AG04449 (cell line): ENCODE data around the gene MYOM1.

Experiments used
- CTCF ChIA-PET: fragments of 350-600 bp; formaldehyde crosslinking; extraction: SDS; loops from one replicate; lab custom pipeline; 2021; ENCODE audit warnings: antibody characterized with exemption; lab: Yijun Ruan, JAX
- POLR2A ChIA-PET: fragments of 400-600, 350-600 bp; formaldehyde crosslinking; extraction: SDS; loops from one replicate; lab custom pipeline; 2020; ENCODE audit warnings: antibody characterized with exemption, inconsistent platforms; lab: Yijun Ruan, JAX
- DNase-seq: peaks from one replicate; pipeline ENCODE4 v3.0.0-alpha.2; 2010; ENCODE audit warnings: low read depth, low spot score
- H3K4me3 ChIP-seq: 2 replicates; pipeline ENCODE4 v1.5.1; 2011; ENCODE audit warnings: low read depth, mild to moderate bottlenecking, control low read depth, low read length
- TF ChIP-seq, protein P1 (sequence below): IDR thresholded peaks from one replicate; pipeline ENCODE4 v1.5.1; 2011; ENCODE audit warnings: mild to moderate bottlenecking, moderate library complexity, low read length, control low read depth, inconsistent platforms; ENCODE audit not compliant: insufficient read depth; ENCODE audit errors: missing control alignments

The MYOM1 gene

GRCh38 chr18:3111523-3112240, 108.1 kb downstream of the MYOM1 start:
- TF ChIP-seq, protein P1, sequence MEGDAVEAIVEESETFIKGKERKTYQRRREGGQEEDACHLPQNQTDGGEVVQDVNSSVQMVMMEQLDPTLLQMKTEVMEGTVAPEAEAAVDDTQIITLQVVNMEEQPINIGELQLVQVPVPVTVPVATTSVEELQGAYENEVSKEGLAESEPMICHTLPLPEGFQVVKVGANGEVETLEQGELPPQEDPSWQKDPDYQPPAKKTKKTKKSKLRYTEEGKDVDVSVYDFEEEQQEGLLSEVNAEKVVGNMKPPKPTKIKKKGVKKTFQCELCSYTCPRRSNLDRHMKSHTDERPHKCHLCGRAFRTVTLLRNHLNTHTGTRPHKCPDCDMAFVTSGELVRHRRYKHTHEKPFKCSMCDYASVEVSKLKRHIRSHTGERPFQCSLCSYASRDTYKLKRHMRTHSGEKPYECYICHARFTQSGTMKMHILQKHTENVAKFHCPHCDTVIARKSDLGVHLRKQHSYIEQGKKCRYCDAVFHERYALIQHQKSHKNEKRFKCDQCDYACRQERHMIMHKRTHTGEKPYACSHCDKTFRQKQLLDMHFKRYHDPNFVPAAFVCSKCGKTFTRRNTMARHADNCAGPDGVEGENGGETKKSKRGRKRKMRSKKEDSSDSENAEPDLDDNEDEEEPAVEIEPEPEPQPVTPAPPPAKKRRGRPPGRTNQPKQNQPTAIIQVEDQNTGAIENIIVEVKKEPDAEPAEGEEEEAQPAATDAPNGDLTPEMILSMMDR = no peak
- no peak overlapping the region for H3K4me3 ChIP-seq
- no peak for DNase-seq
- ChIA-PET POLR2A (no interaction called here), CTCF (interaction anchor here (0.7 to 4.3 kb wide), 3 partner anchors 17 to 63 kb away, joined by 3 to 36 read pairs (median 3); no protein-coding TSS in a partner anchor)

DNA sequence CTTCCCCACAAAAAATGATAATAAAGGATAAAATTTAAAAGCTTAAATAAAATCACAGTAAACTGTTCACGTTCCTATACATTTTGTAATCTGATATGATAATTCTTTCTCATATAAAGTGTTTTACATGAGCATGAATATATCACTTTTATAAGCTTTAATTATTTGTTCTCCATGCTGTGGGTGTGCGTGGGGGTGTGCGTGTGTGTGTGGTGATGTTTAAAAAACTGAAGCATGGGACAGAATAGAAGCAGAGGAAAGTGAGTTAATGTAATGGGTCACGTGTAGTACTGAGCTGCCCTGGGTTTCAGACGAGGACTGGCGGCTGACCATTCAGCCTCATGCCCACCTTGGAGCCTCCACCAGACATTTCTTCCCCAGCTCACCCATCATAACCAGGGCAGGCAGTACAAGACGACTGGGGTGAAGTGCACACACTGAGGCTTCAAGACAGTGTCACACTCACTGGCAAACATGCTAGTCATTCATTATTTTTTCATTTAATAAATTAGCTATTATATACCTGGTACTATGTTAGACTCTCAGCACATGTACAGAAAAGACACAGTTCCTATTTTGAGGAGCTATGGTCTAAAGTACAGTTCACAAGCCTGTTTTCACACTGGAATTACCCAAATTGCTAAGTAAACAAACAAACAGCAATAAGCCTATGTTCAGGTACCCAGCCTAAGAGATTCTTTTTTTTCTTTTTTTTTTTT, 109.6 kb downstream of the MYOM1 start:
- ChIA-PET CTCF (interaction anchor here (1.6 to 4.3 kb wide), 3 partner anchors 9 to 42 kb away, joined by 4 to 36 read pairs (median 6); no protein-coding TSS in a partner anchor), POLR2A (no interaction called here)
- DNase-seq = no peak
- no peak overlapping the region for H3K4me3 ChIP-seq
- TF ChIP-seq, protein P1 = no peak

GRCh38 chr18:3107740-3108151, 112.0 kb downstream of the MYOM1 start:
- no peak overlapping the region for H3K4me3 ChIP-seq
- TF ChIP-seq, protein P1 = no peak
- CTCF ChIA-PET = interaction anchor here (3.5 kb wide), 1 partner anchor 21 kb away, joined by 14 read pairs; no protein-coding TSS in a partner anchor
- DNase-seq = no peak
- POLR2A ChIA-PET = no interaction called here

DNA sequence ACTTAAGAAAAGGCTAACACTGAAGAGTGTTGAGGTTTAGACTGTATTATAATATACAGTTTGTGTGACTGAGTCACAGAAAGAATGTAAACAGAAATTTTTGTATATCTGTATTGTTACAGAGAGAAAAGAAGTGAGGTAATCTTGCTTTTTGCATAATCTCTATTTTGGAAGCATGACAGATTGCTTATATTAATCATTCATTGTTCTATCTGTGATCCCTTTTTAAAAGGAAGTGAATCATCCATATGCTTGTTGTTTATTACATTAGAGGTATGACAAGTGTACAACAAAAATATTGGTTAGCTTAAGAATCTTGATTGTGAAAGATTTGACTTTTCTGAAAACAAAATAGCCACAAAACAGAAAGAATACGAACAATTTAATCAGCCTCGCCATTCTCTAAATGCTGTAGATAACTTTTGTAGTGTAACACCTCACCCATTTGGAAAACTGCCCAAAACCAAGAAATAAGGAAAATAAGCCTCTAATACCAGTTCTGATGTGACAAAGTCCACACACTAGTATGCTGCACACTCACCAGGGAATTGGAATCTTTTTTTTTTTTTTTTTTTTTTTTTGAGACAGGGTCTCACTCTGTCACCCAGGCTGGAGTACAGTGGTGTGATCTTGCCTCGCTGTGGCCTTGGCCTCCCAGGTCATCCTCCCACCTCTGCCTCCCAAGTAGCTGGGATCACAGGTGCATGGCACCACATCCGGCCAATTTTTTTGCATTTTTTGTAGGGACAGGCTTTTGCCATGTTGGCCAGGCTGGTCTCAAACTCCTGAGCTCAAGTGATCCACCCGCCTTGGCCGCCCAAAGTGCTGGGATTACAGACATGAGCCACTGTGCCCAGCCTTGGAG, 115.3 kb downstream of the MYOM1 start:
- CTCF ChIA-PET = no interaction called here
- POLR2A ChIA-PET = no interaction called here
- no peak for DNase-seq
- TF ChIP-seq, protein P1 = no peak
- H3K4me3 ChIP-seq = no peak overlapping the region

- POLR2A ChIA-PET = no interaction called here
- no peak for DNase-seq
- TF ChIP-seq, protein P1 = no peak
- H3K4me3 ChIP-seq = no peak overlapping the region
- CTCF ChIA-PET = no interaction called here
These were observed 116.2 kb downstream of the MYOM1 start for GRCh38 chr18:3103576-3103975.
